CD14-positive monocyte (primary cell): ENCODE data around the gene PCP4L1. TPM values are rescaled to one million over a fixed set of nuclear protein-coding genes. Genes with fewer than 3 reads are reported as not detected.
A peak's percentile ranks its signal among the peaks of the same experiment; 100 is the strongest.

Experiments used
- DNase-seq, 3 donors: peaks; one replicate each; pipeline ENCODE4 v3.0.0-alpha.2; 2011 to 2022
- H2AFZ ChIP-seq: 2 replicates; pipeline ENCODE4 v1.6.0; 2012; ENCODE audit warnings: mild to moderate bottlenecking, low read depth, low read length, inconsistent platforms; ENCODE audit not compliant: insufficient read depth, poor library complexity, severe bottlenecking
- H3K27ac ChIP-seq, 2 donors: 1 replicate in 1 of 2; 2 replicates in 1 of 2; pipeline ENCODE4 v1.5.1; 2012 to 2013; ENCODE audit warnings: low read length in 2 of 2, control low read depth in 1 of 2, inconsistent platforms in 1 of 2, low read depth in 1 of 2, mild to moderate bottlenecking in 1 of 2
- H3K27me3 ChIP-seq, 2 donors: one replicate each; pipeline versions ENCODE4 v1.6.0 to v1.6.1; 2011 to 2013; ENCODE audit warnings: low read length in 2 of 2; ENCODE audit not compliant: control insufficient read depth in 2 of 2, insufficient read depth in 2 of 2
- H3K36me3 ChIP-seq, 2 donors: replicated peaks in 1 of 2; 1 replicate in 1 of 2; 2 replicates in 1 of 2; pipeline versions ENCODE4 v1.5.1 to v1.6.1; 2012 to 2013; ENCODE audit warnings: low read length in 2 of 2, control low read depth in 1 of 2, inconsistent platforms in 1 of 2, mild to moderate bottlenecking in 1 of 2; ENCODE audit not compliant: insufficient read depth in 2 of 2, control insufficient read depth in 1 of 2
- H3K4me1 ChIP-seq, 2 donors: 1 replicate in 1 of 2; 2 replicates in 1 of 2; pipeline versions ENCODE4 v1.5.1 to v1.6.1; 2012 to 2013; ENCODE audit warnings: low read length in 2 of 2, control low read depth in 1 of 2, inconsistent platforms in 1 of 2, mild to moderate bottlenecking in 1 of 2, moderate library complexity in 1 of 2; ENCODE audit not compliant: insufficient read depth in 2 of 2, control insufficient read depth in 1 of 2
- H3K4me2 ChIP-seq: replicated peaks from 2 replicates; pipeline ENCODE3; 2012; ENCODE audit warnings: low read length, moderate library complexity, mild to moderate bottlenecking; ENCODE audit not compliant: poor library complexity, severe bottlenecking; ENCODE audit errors: extremely low read depth
- H3K4me3 ChIP-seq, 3 experiments: fragments of 200-600 bp in 1 of 3; sonication (generic) in 1 of 3; replicated peaks in 1 of 3; 1 replicate in 2 of 3; 2 replicates in 1 of 3; pipeline ENCODE4 v1.5.1; 2011 to 2013; ENCODE audit warnings: low read length in 3 of 3, mild to moderate bottlenecking in 3 of 3, control low read depth in 2 of 3, low read depth in 2 of 3, inconsistent platforms in 1 of 3, moderate library complexity in 1 of 3
- H3K79me2 ChIP-seq: 2 replicates; pipeline ENCODE4 v1.6.0; 2012; ENCODE audit warnings: mild to moderate bottlenecking, control low read depth, inconsistent platforms, low read length, moderate library complexity; ENCODE audit not compliant: insufficient read depth
- H3K9ac ChIP-seq: 2 replicates; pipeline ENCODE4 v1.6.0; 2017; ENCODE audit warnings: low read length, mild to moderate bottlenecking; ENCODE audit not compliant: insufficient read depth, poor library complexity, severe bottlenecking
- H3K9me3 ChIP-seq, 2 donors: replicated peaks in 1 of 2; 1 replicate in 1 of 2; 2 replicates in 1 of 2; pipeline versions ENCODE4 v1.5.1 to v1.6.1; 2012 to 2013; ENCODE audit warnings: low read length in 2 of 2, control low read depth in 1 of 2; ENCODE audit not compliant: control insufficient read depth in 1 of 2, insufficient read depth in 1 of 2
- H4K20me1 ChIP-seq: 2 replicates; pipeline ENCODE4 v1.6.0; 2012; ENCODE audit warnings: mild to moderate bottlenecking, low read length, control low read depth, moderate library complexity; ENCODE audit not compliant: insufficient read depth
- H3K27ac Mint-ChIP-seq, 7 donors: one replicate each; pipeline ENCODE4 v1.8.0; 2020; ENCODE audit warnings: mild to moderate bottlenecking in 7 of 7, mixed read lengths in 7 of 7, moderate library complexity in 6 of 7, inconsistent platforms in 2 of 7
- H3K27me3 Mint-ChIP-seq, 3 donors: one replicate each; pipeline ENCODE4 v1.8.0; 2021 to 2022; ENCODE audit warnings: low read depth in 3 of 3, mild to moderate bottlenecking in 3 of 3, mixed read lengths in 3 of 3, moderate library complexity in 3 of 3, inconsistent platforms in 1 of 3
- H3K36me3 Mint-ChIP-seq, 2 donors: one replicate each; pipeline ENCODE4 v1.8.0; 2020; ENCODE audit warnings: mixed read lengths in 2 of 2, inconsistent platforms in 1 of 2, mild to moderate bottlenecking in 1 of 2
- H3K4me1 Mint-ChIP-seq: one replicate; pipeline ENCODE4 v1.8.0; 2020; ENCODE audit warnings: mild to moderate bottlenecking, mixed read lengths
- H3K4me3 Mint-ChIP-seq, 2 donors: one replicate each; pipeline ENCODE4 v1.8.0; 2020; ENCODE audit warnings: mild to moderate bottlenecking in 2 of 2, mixed read lengths in 2 of 2, moderate library complexity in 1 of 2
- H3K9me3 Mint-ChIP-seq, 7 donors: one replicate each; pipeline ENCODE4 v1.8.0; 2020 to 2022; ENCODE audit warnings: mixed read lengths in 7 of 7, mild to moderate bottlenecking in 6 of 7, moderate library complexity in 6 of 7, inconsistent platforms in 2 of 7
- WGBS: methylation state at CpG from one replicate; pipeline ENCODE4 v1.1.5; 2013; ENCODE audit warnings: missing lambda C conversion rate; ENCODE audit not compliant: insufficient coverage; 5-methylcytosine and 5-hydroxymethylcytosine counted together
- intact Hi-C, 2 donors: fragments of 100-400 bp; cut with micrococcal nuclease; formaldehyde crosslinking; loops; one replicate each; pipeline versions ENCODE4 v1.15.0 to v1.15.1; 2023
- polyA minus RNA-seq: library from RNA; depleted of rRNA, polyadenylated mRNA; stranded (reverse); fragments of >200 nt; gene quantifications from 2 replicates; pipeline ENCODE4 v1.2.3, GENCODE V29; 2012
- polyA plus RNA-seq, 3 donors: library from polyadenylated mRNA; depleted of rRNA in 1 of 3; unstranded in 2 of 3; stranded (reverse) in 1 of 3; fragments of 300-500 nt in 2 of 3; fragments of >200 nt in 1 of 3; fragmentation: Illumina TruSeq in 2 of 3; gene quantifications; 1 replicate in 2 of 3; 2 replicates in 1 of 3; pipeline ENCODE4 v1.2.3, GENCODE V29; 2012 to 2021
- total RNA-seq, 12 experiments: library from RNA in 1 of 12; stranded (reverse) in 1 of 12; fragments of 120-200 nt in 1 of 12; gene quantifications; one replicate each; pipeline ENCODE4 v1.2.4 and lab custom pipeline; 2013 to 2026; ENCODE audit warnings: mixed read lengths in 6 of 12, inconsistent platforms in 1 of 12
- TF ChIP-seq, protein P1 (sequence below): fragments of 200-600 bp; IDR thresholded peaks from one replicate; pipeline ENCODE4 v1.8.0; 2022; ENCODE audit warnings: antibody characterized with exemption, mild to moderate bottlenecking

Gene PCP4L1
- total RNA-seq (2013), result not detected
- not detected for polyA plus RNA-seq
- polyA minus RNA-seq, result not detected in 2 replicates
- total RNA-seq (lab: John Stamatoyannopoulos, UW), result 0 to 4.4 (median 0.21) reads per million in 11 experiments

DNA sequence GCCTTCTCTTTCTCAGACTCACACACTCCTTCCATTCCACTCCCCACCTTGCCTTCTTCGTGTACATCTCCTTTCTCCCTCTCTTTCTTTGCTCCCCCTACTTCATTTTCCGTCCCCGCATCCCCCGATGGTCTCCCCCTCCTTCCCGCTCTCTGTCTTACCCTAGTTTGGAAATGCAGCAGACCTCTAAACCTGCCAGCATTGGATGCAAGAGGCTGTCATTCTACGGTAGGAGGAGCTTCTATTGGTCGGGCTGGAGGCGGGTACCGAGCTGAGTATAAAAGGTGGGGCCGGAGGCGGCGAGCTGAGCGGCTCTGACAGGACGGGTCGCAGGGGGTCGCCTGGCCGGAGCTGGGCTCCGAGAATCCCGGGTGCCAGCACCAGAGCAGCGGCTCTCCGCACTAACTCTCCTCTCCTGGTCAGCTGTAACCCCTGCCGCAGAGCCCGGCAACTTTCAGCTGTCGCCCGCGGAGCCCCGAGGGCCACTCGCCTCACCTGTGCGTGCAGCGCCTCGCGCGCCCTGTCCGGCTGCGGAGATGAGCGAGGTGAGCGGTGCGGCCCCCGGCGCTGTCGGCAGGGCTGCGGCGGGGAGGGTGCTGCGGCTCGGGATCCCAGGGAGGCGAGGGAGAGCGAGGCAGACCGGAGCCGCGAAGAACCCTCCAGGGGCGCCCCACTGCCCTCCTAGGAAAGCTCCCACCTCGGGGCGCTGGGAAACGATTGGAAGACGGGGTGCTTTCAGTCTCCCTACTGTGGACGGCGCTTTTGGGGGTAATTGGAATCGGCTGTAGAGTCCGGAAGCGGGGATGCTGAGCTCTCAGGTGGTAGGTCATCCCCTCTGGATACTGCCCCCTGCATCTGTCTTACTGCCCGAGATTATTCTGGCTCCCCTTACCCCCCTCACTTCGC lies at the start of gene PCP4L1:
PCP4L1 (plus strand) TSS at position 307 of the 906 bp plus-strand sequence; CDS start at position 537, 230 bp downstream.
- Histone ChIP-seq H3K27ac (no peak within 1 kb of the TSS), H2AFZ (peak within 1 kb of the TSS; percentile 57), H3K9ac (peak within 1 kb of the TSS; percentile 1), H3K4me1 (peaks cover 8 to 10% of the 10 kb centered on the region in 2 donors), H3K36me3 (no peaks in the 10 kb centered on the region), H4K20me1 (no peaks in the 10 kb centered on the region), H3K4me3 (peak within 1 kb of the TSS in 2 of 3 experiments; percentile 11 to 52), H3K9me3 (peaks cover 23 to 46% of the 10 kb centered on the region in 2 donors), H3K79me2 (no peaks in the 10 kb centered on the region), H3K27me3 (peaks cover 39 to 54% of the 10 kb centered on the region in 2 donors), H3K4me2 (peak within 1 kb of the TSS; percentile 57)
- WGBS, result 3% methylated on average over 49 of the region's 62 CpGs
- no peak for DNase-seq
- peaks cover 20 to 32% (median 24%) of the 10 kb centered on the region in 7 donors for H3K9me3 Mint-ChIP-seq
- TF ChIP-seq, protein P1, sequence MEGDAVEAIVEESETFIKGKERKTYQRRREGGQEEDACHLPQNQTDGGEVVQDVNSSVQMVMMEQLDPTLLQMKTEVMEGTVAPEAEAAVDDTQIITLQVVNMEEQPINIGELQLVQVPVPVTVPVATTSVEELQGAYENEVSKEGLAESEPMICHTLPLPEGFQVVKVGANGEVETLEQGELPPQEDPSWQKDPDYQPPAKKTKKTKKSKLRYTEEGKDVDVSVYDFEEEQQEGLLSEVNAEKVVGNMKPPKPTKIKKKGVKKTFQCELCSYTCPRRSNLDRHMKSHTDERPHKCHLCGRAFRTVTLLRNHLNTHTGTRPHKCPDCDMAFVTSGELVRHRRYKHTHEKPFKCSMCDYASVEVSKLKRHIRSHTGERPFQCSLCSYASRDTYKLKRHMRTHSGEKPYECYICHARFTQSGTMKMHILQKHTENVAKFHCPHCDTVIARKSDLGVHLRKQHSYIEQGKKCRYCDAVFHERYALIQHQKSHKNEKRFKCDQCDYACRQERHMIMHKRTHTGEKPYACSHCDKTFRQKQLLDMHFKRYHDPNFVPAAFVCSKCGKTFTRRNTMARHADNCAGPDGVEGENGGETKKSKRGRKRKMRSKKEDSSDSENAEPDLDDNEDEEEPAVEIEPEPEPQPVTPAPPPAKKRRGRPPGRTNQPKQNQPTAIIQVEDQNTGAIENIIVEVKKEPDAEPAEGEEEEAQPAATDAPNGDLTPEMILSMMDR, result no peak
- peaks cover 52 to 55% (median 52%) of the 10 kb centered on the region in 3 donors for H3K27me3 Mint-ChIP-seq
- peak within 1 kb of the TSS; percentile 68 to 82 for H3K4me3 Mint-ChIP-seq
- peak within 1 kb of the TSS in 1 of 7 donors; percentile 25 for H3K27ac Mint-ChIP-seq
- intact Hi-C loops, result no loop called here
- peaks cover 12 to 14% of the 10 kb centered on the region in 2 donors for H3K36me3 Mint-ChIP-seq
- H3K4me1 Mint-ChIP-seq, result peaks cover 20% of the 10 kb centered on the region

DNA sequence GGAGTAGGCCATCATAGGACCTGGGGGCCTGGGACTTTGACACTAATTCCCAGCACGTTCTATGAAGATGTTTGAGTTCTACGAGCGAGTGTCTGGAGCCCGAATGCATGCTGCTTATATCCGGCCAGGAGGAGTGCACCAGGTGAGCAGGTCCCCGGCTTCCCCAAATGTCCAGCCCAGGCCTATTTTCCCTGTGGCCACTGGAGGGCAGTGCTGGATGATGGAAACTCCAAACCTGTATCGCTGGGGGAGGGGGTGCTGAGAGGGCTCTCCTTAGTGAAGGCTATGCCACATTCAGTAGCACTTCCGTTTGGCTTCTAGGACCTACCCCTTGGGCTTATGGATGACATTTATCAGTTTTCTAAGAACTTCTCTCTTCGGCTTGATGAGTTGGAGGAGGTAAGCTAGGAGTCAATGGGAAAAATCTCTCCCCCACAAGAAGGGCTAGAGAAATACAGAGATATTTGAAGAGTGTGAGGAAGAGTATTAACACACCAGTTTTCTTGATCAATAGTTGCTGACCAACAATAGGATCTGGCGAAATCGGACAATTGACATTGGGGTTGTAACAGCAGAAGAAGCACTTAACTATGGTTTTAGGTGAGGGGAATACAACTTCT lies 48.6 kb upstream of the PCP4L1 start:
- Mint-ChIP-seq H3K36me3 (peaks cover 74 to 87% of the 10 kb centered on the region in 2 donors), H3K27ac (peak overlapping the region; percentile 47 to 94 (median 85)), H3K27me3 (no peaks in the 10 kb centered on the region), H3K9me3 (peaks cover 0 to 2% (median 0%) of the 10 kb centered on the region in 7 donors), H3K4me1 (peaks cover 39% of the 10 kb centered on the region), H3K4me3 (no peak overlapping the region)
- Histone ChIP-seq H3K4me3 (no peak overlapping the region), H3K36me3 (peaks cover 75 to 90% of the 10 kb centered on the region in 2 donors), H3K4me1 (peaks cover 29 to 39% of the 10 kb centered on the region in 2 donors), H2AFZ (no peak overlapping the region), H4K20me1 (no peaks in the 10 kb centered on the region), H3K27ac (peak overlapping the region in 1 of 2 donors; percentile 6), H3K9ac (no peak overlapping the region), H3K79me2 (peaks cover 66% of the 10 kb centered on the region), H3K9me3 (no peaks in the 10 kb centered on the region), H3K4me2 (no peak overlapping the region), H3K27me3 (no peaks in the 10 kb centered on the region)
- WGBS, result 36% methylated on average over 6 of the region's 11 CpGs
- TF ChIP-seq, protein P1, result peak; percentile 96
- DNase-seq, result peak; percentile 76 to 87 (median 87)
- intact Hi-C loops, result loop anchor here in 1 of 2 donors (1.0 to 5.0 kb wide), 3 partner anchors 15 to 167 kb away; no protein-coding TSS in a partner anchor
